HEK293 (cell line): ENCODE data around the gene WDR19.

Experiments used
- MEIS1 ChIP-seq: sonication (generic); formaldehyde crosslinking; IDR thresholded peaks from 2 replicates; pipeline ENCODE4 v1.8.1; 2022; ENCODE audit warnings: missing genetic modification reagents, mild to moderate bottlenecking, borderline replicate concordance
- SALL2 ChIP-seq: fragments of 450-650 bp; formaldehyde crosslinking; IDR thresholded peaks from 2 replicates; pipeline ENCODE4 v1.5.0; 2017; ENCODE audit warnings: missing biosample characterization, mild to moderate bottlenecking, missing genetic modification characterization, borderline replicate concordance
- SETDB1 ChIP-seq: IDR thresholded peaks from one replicate; pipeline ENCODE4 v1.6.1; 2017; ENCODE audit warnings: mild to moderate bottlenecking, low read length, moderate library complexity, mixed read lengths; ENCODE audit not compliant: insufficient read length
- SP2 ChIP-seq: fragments of 450-650 bp; formaldehyde crosslinking; IDR thresholded peaks from 2 replicates; pipeline ENCODE4 v1.5.1; 2016; ENCODE audit warnings: missing biosample characterization, missing genetic modification characterization
- ZBTB1 ChIP-seq: fragments of 450-650 bp; formaldehyde crosslinking; IDR thresholded peaks from 2 replicates; pipeline ENCODE4 v1.5.1; 2016; ENCODE audit warnings: missing biosample characterization, missing genetic modification characterization
- ZBTB48 ChIP-seq: fragments of 450-650 bp; formaldehyde crosslinking; IDR thresholded peaks from 2 replicates; pipeline ENCODE4 v1.5.1; 2016; ENCODE audit warnings: missing biosample characterization, missing genetic modification characterization
- ZNF157 ChIP-seq: fragments of 450-650 bp; formaldehyde crosslinking; IDR thresholded peaks from 2 replicates; pipeline ENCODE4 v1.5.1; 2016; ENCODE audit warnings: missing biosample characterization, missing genetic modification characterization
- ZNF169 ChIP-seq: fragments of 450-650 bp; formaldehyde crosslinking; IDR thresholded peaks from 2 replicates; pipeline ENCODE4 v1.5.1; 2016; ENCODE audit warnings: missing biosample characterization, missing genetic modification characterization
- ZNF280C ChIP-seq: fragments of 450-650 bp; formaldehyde crosslinking; IDR thresholded peaks from 2 replicates; pipeline ENCODE4 v1.5.1; 2016; ENCODE audit warnings: missing biosample characterization, missing genetic modification characterization
- ZNF394 ChIP-seq: fragments of 450-650 bp; formaldehyde crosslinking; IDR thresholded peaks from 2 replicates; pipeline ENCODE4 v1.5.1; 2016; ENCODE audit warnings: missing biosample characterization, missing genetic modification characterization, mild to moderate bottlenecking, moderate library complexity, borderline replicate concordance
- ZNF514 ChIP-seq: fragments of 450-650 bp; formaldehyde crosslinking; IDR thresholded peaks from 2 replicates; pipeline ENCODE4 v1.5.1; 2016; ENCODE audit warnings: missing biosample characterization, missing genetic modification characterization
- ZNF558 ChIP-seq: fragments of 450-650 bp; formaldehyde crosslinking; IDR thresholded peaks from 2 replicates; pipeline ENCODE4 v1.5.1; 2016; ENCODE audit warnings: missing biosample characterization, missing genetic modification characterization
- ZNF561 ChIP-seq: fragments of 450-650 bp; IDR thresholded peaks from 2 replicates; pipeline ENCODE4 v1.5.1; 2018; ENCODE audit warnings: missing biosample characterization, missing genetic modification characterization, borderline replicate concordance
- ZNF624 ChIP-seq: fragments of 450-650 bp; formaldehyde crosslinking; IDR thresholded peaks from 2 replicates; pipeline ENCODE4 v1.5.1; 2017; ENCODE audit warnings: missing biosample characterization, missing genetic modification characterization
- ZNF629 ChIP-seq: fragments of 450-650 bp; formaldehyde crosslinking; IDR thresholded peaks from 2 replicates; pipeline ENCODE4 v1.5.1; 2017; ENCODE audit warnings: missing biosample characterization, missing genetic modification characterization
- ZSCAN16 ChIP-seq: fragments of 450-650 bp; formaldehyde crosslinking; IDR thresholded peaks from 2 replicates; pipeline ENCODE4 v1.5.1; 2016; ENCODE audit warnings: missing biosample characterization, missing genetic modification characterization
- TF ChIP-seq, protein P1 (sequence below): fragments of 450-650 bp; formaldehyde crosslinking; IDR thresholded peaks from 2 replicates; pipeline ENCODE4 v1.5.1; 2017; ENCODE audit warnings: missing biosample characterization, missing genetic modification characterization
- TF ChIP-seq, protein P2 (sequence below): fragments of 450-650 bp; formaldehyde crosslinking; IDR thresholded peaks from 2 replicates; pipeline ENCODE4 v1.5.1; 2017; ENCODE audit warnings: missing biosample characterization, missing genetic modification characterization
- TF ChIP-seq, protein P3 (sequence below): fragments of 450-650 bp; formaldehyde crosslinking; IDR thresholded peaks from 2 replicates; pipeline ENCODE4 v1.5.1; 2016; ENCODE audit warnings: missing biosample characterization, missing genetic modification characterization
- TF ChIP-seq, protein P4 (sequence below): fragments of 450-650 bp; formaldehyde crosslinking; IDR thresholded peaks from 2 replicates; pipeline ENCODE4 v1.5.1; 2016; ENCODE audit warnings: missing biosample characterization, missing genetic modification characterization, low read depth
- TF ChIP-seq, protein P5 (sequence below): fragments of 450-650 bp; formaldehyde crosslinking; IDR thresholded peaks from 2 replicates; pipeline ENCODE4 v1.5.0; 2017; ENCODE audit warnings: missing biosample characterization, missing genetic modification characterization, borderline replicate concordance
- TF ChIP-seq, protein P6 (sequence below): fragments of 450-650 bp; formaldehyde crosslinking; IDR thresholded peaks from 2 replicates; pipeline ENCODE4 v1.5.1; 2016; ENCODE audit warnings: missing biosample characterization, missing genetic modification characterization

WDR19 gene

GRCh38 chr4:39181905-39182638 lies at the start of gene WDR19 (continued):
- TF ChIP-seq ZBTB48 (tag by site-specific recombination) (no peak), SETDB1 (peak; percentile 36), ZNF561 (tag by site-specific recombination) (no peak), ZNF629 (tag by site-specific recombination) (peak; percentile 76), ZNF624 (tag by site-specific recombination) (no peak), ZNF157 (tag by site-specific recombination) (no peak), ZNF558 (tag by site-specific recombination) (no peak), ZNF169 (tag by site-specific recombination) (no peak), ZSCAN16 (tag by site-specific recombination) (no peak), ZNF394 (tag by site-specific recombination) (no peak; the same call in 1 of the 2 replicates), SP2 (tag by site-specific recombination) (peak; percentile 99), ZBTB1 (no peak), MEIS1 (CRISPR knock-in tag) (no peak), ZNF514 (tag by site-specific recombination) (no peak), ZNF280C (tag by site-specific recombination) (no peak), SALL2 (tag by site-specific recombination) (no peak)
- TF ChIP-seq, protein P1, sequence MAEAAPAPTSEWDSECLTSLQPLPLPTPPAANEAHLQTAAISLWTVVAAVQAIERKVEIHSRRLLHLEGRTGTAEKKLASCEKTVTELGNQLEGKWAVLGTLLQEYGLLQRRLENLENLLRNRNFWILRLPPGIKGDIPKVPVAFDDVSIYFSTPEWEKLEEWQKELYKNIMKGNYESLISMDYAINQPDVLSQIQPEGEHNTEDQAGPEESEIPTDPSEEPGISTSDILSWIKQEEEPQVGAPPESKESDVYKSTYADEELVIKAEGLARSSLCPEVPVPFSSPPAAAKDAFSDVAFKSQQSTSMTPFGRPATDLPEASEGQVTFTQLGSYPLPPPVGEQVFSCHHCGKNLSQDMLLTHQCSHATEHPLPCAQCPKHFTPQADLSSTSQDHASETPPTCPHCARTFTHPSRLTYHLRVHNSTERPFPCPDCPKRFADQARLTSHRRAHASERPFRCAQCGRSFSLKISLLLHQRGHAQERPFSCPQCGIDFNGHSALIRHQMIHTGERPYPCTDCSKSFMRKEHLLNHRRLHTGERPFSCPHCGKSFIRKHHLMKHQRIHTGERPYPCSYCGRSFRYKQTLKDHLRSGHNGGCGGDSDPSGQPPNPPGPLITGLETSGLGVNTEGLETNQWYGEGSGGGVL (tag by site-specific recombination): no peak
- TF ChIP-seq, protein P2, sequence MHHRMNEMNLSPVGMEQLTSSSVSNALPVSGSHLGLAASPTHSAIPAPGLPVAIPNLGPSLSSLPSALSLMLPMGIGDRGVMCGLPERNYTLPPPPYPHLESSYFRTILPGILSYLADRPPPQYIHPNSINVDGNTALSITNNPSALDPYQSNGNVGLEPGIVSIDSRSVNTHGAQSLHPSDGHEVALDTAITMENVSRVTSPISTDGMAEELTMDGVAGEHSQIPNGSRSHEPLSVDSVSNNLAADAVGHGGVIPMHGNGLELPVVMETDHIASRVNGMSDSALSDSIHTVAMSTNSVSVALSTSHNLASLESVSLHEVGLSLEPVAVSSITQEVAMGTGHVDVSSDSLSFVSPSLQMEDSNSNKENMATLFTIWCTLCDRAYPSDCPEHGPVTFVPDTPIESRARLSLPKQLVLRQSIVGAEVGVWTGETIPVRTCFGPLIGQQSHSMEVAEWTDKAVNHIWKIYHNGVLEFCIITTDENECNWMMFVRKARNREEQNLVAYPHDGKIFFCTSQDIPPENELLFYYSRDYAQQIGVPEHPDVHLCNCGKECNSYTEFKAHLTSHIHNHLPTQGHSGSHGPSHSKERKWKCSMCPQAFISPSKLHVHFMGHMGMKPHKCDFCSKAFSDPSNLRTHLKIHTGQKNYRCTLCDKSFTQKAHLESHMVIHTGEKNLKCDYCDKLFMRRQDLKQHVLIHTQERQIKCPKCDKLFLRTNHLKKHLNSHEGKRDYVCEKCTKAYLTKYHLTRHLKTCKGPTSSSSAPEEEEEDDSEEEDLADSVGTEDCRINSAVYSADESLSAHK (tag by site-specific recombination): no peak
- TF ChIP-seq, protein P3, sequence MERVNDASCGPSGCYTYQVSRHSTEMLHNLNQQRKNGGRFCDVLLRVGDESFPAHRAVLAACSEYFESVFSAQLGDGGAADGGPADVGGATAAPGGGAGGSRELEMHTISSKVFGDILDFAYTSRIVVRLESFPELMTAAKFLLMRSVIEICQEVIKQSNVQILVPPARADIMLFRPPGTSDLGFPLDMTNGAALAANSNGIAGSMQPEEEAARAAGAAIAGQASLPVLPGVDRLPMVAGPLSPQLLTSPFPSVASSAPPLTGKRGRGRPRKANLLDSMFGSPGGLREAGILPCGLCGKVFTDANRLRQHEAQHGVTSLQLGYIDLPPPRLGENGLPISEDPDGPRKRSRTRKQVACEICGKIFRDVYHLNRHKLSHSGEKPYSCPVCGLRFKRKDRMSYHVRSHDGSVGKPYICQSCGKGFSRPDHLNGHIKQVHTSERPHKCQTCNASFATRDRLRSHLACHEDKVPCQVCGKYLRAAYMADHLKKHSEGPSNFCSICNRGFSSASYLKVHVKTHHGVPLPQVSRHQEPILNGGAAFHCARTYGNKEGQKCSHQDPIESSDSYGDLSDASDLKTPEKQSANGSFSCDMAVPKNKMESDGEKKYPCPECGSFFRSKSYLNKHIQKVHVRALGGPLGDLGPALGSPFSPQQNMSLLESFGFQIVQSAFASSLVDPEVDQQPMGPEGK (tag by site-specific recombination): no peak
- TF ChIP-seq, protein P4, sequence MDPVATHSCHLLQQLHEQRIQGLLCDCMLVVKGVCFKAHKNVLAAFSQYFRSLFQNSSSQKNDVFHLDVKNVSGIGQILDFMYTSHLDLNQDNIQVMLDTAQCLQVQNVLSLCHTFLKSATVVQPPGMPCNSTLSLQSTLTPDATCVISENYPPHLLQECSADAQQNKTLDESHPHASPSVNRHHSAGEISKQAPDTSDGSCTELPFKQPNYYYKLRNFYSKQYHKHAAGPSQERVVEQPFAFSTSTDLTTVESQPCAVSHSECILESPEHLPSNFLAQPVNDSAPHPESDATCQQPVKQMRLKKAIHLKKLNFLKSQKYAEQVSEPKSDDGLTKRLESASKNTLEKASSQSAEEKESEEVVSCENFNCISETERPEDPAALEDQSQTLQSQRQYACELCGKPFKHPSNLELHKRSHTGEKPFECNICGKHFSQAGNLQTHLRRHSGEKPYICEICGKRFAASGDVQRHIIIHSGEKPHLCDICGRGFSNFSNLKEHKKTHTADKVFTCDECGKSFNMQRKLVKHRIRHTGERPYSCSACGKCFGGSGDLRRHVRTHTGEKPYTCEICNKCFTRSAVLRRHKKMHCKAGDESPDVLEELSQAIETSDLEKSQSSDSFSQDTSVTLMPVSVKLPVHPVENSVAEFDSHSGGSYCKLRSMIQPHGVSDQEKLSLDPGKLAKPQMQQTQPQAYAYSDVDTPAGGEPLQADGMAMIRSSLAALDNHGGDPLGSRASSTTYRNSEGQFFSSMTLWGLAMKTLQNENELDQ (tag by site-specific recombination): no peak
- TF ChIP-seq, protein P5, sequence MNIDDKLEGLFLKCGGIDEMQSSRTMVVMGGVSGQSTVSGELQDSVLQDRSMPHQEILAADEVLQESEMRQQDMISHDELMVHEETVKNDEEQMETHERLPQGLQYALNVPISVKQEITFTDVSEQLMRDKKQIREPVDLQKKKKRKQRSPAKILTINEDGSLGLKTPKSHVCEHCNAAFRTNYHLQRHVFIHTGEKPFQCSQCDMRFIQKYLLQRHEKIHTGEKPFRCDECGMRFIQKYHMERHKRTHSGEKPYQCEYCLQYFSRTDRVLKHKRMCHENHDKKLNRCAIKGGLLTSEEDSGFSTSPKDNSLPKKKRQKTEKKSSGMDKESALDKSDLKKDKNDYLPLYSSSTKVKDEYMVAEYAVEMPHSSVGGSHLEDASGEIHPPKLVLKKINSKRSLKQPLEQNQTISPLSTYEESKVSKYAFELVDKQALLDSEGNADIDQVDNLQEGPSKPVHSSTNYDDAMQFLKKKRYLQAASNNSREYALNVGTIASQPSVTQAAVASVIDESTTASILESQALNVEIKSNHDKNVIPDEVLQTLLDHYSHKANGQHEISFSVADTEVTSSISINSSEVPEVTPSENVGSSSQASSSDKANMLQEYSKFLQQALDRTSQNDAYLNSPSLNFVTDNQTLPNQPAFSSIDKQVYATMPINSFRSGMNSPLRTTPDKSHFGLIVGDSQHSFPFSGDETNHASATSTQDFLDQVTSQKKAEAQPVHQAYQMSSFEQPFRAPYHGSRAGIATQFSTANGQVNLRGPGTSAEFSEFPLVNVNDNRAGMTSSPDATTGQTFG: no peak
- TF ChIP-seq, protein P6, sequence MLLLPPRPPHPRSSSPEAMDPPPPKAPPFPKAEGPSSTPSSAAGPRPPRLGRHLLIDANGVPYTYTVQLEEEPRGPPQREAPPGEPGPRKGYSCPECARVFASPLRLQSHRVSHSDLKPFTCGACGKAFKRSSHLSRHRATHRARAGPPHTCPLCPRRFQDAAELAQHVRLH (tag by site-specific recombination): no peak
